ENCODE data around the gene FALEC. TPM values are rescaled to one million over a fixed set of nuclear protein-coding genes. Genes with fewer than 3 reads are reported as not detected.

FALEC gene
- total RNA-seq, 2 donors from 2014 or later = not detected

DNA sequence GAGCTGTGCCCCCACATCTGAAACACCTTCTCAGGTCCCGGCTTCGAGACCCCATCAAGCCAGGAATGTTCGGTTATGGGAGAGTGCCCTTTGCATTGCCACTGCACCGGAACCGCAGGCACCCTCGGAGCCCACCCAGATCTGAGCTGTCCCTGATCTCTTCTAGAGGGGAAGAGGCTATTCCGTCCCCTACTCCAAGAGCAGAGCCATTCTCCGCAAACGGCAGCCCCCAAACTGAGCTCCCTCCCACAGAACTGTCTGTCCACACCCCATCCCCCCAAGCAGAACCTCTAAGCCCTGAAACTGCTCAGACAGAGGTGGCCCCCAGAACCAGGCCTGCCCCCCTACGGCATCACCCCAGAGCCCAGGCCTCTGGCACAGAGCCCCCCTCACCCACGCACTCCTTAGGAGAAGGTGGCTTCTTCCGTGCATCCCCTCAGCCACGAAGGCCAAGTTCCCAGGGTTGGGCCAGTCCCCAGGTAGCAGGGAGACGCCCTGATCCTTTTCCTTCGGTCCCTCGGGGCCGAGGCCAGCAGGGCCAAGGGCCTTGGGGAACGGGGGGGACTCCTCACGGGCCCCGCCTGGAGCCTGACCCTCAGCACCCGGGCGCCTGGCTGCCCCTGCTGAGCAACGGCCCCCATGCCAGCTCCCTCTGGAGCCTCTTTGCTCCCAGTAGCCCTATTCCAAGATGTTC lies 38.0 kb downstream of the FALEC start:
- peak; percentile 26 for DNase-seq
- ATAC-seq = no peak
- intact Hi-C loops (cut with DNase I) = no loop called here

DNA sequence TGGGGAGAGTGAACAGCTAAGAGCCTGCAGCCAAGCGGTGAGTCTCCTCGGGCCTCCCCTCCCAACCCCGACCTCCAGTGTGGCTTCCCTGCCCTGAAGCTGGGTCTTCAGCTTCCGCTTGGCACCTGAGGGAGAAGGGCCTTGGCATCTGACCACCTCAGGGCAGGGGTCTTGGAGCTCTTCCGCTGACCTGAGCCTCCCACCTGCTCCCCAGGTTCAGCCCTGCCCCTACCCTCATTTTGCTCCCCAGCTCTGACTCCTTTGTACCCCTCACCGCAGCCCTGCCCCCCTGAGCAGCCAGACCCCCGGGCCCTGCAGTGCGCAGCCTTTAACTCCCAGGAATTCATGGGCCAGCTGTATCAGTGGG lies 38.5 kb downstream of the FALEC start:
- intact Hi-C loops (cut with DNase I) = no loop called here
- no peak for ATAC-seq
- peak; percentile 29 for DNase-seq

DNA sequence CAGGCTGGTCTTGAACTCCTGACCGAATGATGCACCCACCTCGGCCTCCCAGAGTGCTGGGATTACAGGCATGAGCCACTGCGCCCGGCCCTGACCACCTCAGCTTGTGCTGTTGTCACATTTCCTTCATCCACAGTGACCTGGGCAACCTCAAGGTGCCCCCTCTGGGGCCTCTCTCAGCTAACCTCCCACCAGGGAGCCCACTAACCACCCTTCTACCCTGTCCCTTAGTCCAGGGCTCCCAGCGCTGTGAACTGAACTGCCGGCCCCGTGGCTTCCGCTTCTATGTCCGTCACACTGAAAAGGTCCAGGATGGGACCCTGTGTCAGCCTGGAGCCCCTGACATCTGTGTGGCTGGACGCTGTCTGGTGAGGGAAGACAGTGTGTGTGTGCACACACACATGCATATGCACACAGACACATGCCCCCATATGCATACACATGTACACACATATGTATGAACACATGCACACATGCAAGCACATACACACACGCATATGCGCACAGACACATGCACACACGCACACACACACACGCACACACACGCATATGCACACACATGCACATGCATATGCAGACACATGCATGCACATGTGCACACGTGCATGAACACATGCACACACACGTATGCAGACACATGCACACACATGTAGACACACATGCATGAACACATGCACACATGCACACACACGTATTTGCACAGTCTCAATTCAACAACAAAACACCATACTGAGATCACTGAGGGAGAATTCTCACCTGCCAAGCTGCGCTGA lies 39.8 kb downstream of the FALEC start:
- intact Hi-C loops (cut with DNase I) = no loop called here
- ATAC-seq = no peak

DNA sequence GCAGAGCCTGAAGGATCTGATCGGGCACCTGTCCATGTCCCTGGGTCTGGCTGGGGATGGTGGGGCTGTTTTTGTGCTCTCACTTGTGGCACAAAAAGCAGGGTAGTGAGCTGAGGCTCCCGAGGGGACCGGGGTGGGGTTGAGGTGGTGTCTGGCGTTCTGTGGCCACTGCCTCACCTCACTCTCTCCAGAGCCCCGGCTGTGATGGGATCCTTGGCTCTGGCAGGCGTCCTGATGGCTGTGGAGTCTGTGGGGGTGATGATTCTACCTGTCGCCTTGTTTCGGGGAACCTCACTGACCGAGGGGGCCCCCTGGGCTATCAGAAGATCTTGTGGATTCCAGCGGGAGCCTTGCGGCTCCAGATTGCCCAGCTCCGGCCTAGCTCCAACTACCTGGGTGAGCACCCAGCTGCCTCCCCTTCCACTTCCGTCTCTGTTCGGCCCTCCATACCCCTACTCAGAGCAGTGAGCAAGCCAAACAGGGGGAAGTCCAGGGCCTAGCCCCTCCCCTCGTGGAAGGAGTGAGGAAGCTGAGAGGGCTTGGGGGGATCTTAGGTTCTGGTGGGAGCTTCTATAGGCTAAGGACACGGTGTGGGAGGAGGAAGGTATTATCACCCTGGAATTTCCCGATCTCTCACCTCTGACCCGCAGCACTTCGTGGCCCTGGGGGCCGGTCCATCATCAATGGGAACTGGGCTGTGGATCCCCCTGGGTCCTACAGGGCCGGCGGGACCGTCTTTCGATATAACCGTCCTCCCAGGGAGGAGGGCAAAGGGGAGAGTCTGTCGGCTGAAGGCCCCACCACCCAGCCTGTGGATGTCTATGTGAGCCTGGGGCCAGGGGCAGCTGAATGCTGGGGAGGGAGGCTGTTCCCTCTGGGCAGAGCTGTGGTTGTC lies 40.7 kb downstream of the FALEC start:
- DNase-seq = peak; percentile 23
- no peak for ATAC-seq
- intact Hi-C loops (cut with DNase I) = no loop called here

More for the DNA sequence above, 39.8 kb downstream of the FALEC start:
- peak; percentile 22 for DNase-seq

DNA sequence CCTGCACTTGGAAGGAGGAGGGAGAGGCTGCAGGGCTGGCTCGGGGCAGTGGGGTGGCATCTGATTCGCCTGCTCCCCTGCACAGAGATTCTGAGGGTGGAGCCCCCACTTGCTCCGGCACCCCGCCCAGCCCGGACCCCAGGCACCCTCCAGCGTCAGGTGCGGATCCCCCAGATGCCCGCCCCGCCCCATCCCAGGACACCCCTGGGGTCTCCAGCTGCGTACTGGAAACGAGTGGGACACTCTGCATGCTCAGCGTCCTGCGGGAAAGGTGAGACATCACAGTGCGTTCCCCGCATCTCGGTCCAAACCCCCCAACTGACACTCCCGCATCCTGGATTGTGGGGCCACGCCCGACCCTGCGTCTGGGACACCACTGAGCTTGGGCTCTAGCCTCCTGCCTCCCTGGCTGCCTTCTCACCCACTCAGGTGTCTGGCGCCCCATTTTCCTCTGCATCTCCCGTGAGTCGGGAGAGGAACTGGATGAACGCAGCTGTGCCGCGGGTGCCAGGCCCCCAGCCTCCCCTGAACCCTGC lies 41.6 kb downstream of the FALEC start:
- no peak for ATAC-seq
- intact Hi-C loops (cut with DNase I) = no loop called here
- DNase-seq = peak; percentile 26

DNA sequence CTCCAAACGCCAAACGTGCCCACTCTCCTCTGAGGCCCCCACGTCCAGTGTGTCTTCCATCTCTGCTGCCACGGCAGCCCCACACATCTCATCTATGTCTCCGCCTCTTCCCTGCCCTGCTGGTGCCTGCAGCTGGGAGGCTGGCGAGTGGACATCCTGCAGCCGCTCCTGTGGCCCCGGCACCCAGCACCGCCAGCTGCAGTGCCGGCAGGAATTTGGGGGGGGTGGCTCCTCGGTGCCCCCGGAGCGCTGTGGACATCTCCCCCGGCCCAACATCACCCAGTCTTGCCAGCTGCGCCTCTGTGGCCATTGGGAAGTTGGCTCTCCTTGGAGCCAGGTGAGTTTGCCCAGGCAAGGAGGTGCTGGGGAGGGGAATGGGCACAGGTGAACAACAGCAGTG lies 42.3 kb downstream of the FALEC start:
- peak; percentile 21 for DNase-seq
- intact Hi-C loops (cut with DNase I) = no loop called here
- ATAC-seq = no peak

DNA sequence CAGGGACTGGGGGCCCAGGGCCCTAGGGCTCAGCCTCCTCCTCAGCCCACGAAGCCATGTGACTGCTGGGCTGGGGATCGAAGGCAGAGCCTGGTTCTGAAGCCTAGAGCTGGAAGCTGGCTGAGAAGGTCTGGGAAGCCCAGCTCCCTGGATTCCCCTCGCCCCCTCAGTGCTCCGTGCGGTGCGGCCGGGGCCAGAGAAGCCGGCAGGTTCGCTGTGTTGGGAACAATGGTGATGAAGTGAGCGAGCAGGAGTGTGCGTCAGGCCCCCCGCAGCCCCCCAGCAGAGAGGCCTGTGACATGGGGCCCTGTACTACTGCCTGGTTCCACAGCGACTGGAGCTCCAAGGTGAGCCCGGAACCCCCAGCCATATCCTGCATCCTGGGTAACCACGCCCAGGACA lies 42.8 kb downstream of the FALEC start:
- DNase-seq (peak; percentile 24), ATAC-seq (no peak)
- intact Hi-C loops (cut with DNase I) = no loop called here

DNA sequence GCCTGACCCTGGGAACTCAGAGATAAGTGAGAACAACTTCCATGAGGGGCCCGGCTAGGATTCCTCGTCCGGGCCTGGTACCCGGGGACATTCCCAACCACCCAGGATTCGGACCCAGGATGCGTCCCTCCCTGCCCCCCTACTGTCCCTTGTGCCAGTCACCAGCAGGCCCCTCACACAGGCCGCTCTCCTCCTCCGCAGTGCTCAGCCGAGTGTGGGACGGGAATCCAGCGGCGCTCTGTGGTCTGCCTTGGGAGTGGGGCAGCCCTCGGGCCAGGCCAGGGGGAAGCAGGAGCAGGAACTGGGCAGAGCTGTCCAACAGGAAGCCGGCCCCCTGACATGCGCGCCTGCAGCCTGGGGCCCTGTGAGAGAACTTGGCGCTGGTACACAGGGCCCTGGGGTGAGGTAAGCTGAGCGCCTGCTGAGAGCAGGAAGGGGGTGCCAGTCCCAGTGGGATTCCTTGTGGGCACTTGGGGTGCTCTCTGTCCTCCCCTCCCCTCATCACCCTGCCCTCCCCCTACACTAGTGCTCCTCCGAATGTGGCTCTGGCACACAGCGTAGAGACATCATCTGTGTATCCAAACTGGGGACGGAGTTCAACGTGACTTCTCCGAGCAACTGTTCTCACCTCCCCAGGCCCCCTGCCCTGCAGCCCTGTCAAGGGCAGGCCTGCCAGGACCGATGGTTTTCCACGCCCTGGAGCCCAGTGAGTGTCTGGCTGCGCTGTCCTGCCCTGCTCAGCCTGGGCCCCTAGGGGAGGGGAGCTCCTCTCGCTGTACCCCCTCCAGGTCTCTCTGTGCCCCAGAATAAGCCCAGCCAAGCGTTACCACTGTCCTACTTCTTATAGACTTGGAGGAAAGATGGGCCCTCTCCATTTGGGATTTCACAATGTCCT lies 43.5 kb downstream of the FALEC start:
- intact Hi-C loops (cut with DNase I) = no loop called here
- peak; percentile 86 for DNase-seq
- ATAC-seq = peak; percentile 0 to 3

DNA sequence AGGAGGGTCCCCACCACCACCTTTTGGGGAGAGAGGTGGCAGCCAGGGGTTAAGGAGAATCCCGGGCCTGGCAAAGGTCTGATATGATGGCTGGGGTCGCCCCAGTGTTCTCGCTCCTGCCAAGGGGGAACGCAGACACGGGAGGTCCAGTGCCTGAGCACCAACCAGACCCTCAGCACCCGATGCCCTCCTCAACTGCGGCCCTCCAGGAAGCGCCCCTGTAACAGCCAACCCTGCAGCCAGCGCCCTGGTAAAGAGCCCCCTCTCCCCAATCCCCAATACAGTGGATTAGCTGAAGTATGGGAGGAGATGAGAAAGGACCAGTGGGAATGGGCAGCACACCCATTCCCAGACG lies 44.1 kb downstream of the FALEC start:
- ATAC-seq (no peak), DNase-seq (no peak)
- intact Hi-C loops (cut with DNase I) = loop anchor here (2.0 to 10.0 kb wide), 2 partner anchors 63 to 255 kb away; no protein-coding TSS in a partner anchor

DNA sequence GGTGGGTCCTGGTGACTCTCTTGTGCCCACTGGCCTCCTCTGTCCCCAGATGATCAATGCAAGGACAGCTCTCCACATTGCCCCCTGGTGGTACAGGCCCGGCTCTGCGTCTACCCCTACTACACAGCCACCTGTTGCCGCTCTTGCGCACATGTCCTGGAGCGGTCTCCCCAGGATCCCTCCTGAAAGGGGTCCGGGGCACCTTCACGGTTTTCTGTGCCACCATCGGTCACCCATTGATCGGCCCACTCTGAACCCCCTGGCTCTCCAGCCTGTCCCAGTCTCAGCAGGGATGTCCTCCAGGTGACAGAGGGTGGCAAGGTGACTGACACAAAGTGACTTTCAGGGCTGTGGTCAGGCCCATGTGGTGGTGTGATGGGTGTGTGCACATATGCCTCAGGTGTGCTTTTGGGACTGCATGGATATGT lies 44.5 kb downstream of the FALEC start:
- intact Hi-C loops (cut with DNase I) = loop anchor here (2.0 to 10.0 kb wide), 2 partner anchors 63 to 255 kb away; no protein-coding TSS in a partner anchor
- ATAC-seq (peak; percentile 9 to 19), DNase-seq (peak; percentile 81)

DNA sequence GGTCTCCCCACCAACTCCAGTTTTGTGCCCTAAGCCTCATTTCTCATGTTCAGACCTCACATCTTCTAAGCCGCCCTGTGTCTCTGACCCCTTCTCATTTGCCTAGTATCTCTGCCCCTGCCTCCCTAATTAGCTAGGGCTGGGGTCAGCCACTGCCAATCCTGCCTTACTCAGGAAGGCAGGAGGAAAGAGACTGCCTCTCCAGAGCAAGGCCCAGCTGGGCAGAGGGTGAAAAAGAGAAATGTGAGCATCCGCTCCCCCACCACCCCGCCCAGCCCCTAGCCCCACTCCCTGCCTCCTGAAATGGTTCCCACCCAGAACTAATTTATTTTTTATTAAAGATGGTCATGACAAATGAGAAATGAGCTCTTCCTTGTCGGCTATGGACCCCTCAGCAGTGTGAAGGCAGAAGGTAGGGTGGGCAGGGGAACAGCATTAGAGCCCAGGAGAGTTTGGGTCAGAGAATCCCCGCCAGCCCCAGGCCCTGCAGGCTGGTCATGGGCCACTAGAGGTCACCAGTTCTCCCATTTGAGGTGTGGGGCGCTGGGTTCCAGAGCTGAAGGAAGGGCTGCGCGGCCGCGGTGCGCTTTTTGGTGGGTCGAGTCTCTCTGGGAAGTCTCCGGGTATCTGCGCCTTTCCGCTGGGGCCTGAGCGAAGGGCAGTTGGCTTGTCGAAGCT lies 45.2 kb downstream of the FALEC start:
- peak; percentile 51 to 55 for ATAC-seq
- DNase-seq = peak; percentile 91
- intact Hi-C loops (cut with DNase I) = loop anchor here (1.0 to 10.0 kb wide), 3 partner anchors 19 to 254 kb away; partner anchors contain the start of gene MCL1 (in 1 of the 2)

DNA sequence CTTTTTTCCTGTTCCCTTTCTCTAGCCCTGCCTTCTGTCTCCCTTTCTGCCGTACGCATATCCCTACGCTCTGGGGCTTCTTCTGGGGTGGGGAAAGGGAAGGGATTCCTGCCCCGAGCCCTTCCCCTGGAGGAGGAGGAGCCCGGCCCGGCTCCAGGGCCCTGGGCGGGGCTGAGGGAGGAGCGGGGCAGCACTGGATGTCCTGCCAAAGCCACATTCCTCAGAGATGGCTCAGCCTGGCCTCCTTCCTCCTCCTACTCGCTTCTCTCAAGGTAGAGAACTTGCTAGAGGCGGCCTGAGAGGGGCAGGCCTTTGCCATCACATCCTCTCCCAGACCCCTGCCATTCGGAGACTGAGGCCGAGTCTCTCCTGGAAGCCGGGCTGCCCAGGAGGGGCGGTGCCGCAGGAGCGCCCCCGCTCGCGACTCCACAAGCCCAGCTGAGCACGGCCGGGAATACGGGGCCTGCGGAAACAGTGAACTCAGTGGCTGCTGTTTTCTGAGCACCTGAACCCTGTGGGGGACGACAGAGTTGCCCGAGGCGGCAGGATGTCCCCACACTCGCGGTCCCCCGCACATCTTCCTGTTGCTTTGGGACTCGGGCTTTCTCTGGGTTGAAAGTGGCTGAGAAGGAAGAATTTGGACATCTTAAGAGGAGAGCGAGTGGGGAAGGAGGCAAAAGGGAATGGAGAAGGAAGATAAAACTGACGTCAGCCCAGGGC lies 45.9 kb downstream of the FALEC start:
- intact Hi-C loops (cut with DNase I) = loop anchor here (1.0 to 10.0 kb wide), 3 partner anchors 18 to 253 kb away; partner anchors contain the start of gene MCL1 (in 1 of the 2)
- DNase-seq = peak; percentile 94
- peak; percentile 89 for ATAC-seq

DNA sequence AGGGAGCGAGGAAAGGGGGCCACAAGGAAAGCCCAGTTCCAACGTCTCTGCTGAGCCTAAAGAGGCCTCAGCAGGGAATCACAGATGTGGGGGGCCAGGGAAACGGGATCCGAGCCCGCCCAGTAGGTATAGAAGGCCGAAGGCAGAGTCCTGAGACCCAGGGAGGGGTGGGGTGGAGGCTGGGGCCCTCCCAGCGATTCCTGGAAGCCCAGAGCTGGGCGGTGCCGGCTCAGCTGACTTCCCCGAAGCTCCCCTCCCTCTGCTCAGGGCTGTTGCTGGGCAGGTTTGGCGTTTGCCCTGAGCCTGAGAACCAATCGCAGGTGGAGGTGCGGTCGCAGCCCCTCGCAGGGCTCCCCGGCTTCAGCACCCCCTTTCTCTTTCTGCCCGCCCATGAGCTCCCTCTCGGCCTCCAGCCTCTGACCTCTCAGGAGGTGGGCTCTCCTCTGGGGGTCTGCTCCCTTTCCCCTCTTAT lies 46.5 kb downstream of the FALEC start:
- peak; percentile 84 for ATAC-seq
- peak; percentile 96 for DNase-seq
- intact Hi-C loops (cut with DNase I) = loop anchor here (1.0 to 10.0 kb wide), 3 partner anchors 17 to 253 kb away; partner anchors contain the start of gene MCL1 (in 1 of the 2)

DNA sequence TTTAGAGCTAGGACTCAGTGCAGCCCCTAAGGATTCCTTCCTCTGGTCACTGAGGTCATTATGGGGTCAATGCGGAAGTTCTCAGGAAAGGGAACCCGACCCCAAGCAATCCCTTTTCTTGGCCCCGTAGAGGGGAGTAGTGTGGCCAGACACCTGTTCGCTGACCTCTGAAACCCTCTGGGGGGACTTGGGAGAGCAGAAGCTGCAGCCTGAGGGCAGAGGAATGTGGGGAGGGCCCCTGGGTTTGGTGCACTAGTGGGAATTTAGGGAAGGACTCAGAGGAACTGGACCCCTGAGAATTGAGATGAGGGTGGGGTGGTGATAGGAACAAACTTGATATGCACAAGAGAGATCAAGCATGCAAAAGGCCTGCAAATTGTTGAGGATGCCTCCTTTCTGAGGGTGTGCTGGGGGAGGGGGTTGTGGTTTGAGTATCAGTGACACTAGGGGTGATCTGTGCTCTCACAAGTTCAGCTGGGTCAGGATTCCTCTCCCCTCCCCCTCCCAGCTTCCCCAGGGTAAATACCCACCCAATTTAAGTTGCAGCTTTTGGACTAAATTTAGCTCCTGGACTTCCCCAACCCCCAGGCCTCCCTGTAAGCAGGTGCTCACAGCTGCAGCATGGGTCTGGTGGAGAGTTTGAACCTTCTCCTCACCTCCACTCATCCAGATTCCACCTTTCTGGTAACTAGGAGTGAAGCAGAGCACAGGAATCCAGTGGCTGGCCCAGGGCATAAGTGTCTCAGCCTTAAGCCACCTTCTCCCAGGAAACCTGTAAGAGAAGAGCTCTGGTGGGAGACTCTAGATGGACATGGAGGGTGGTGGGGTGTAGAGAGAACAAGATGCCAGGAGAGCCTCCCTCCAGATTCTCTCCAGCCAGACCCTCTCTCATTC lies 47.1 kb downstream of the FALEC start:
- intact Hi-C loops (cut with DNase I) = loop anchor here in 1 of 2 donors (10.0 kb wide), 1 partner anchor 252 kb away; no protein-coding TSS in a partner anchor
- ATAC-seq (no peak), DNase-seq (no peak)

DNA sequence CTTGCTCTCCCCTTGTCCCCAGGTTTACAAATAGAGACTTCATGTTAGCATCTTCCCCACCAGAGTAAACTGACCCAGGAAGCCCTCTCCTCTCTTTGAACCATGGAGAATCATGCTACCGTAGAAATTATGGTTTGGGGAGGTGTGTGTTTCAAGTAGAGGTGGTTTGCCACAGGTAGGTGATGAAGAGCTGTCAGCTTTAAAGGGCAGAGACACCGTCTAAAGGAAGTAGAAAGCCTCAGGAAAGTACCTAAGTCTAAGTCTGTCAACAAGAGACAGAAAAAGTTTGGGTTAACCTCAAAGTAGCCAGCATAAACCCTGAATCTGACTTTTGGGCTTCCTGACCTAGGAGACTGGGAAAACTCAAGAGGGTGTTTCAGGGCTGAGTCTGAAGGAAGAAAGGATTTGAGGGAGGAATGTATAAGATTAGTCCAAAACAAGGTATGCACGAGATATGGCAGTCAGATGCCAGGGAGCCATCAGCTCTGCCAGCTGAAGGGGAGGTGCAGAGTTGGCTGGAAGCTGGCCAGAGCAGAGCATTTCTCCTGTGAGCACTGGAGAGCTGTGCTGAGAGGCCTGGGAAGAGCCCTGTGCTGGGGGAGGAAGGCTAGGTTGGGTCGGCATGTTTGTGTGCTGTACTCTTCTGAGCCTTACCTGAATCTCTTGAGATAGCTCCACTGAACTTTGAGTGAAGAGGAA lies 47.9 kb downstream of the FALEC start:
- intact Hi-C loops (cut with DNase I) = loop anchor here in 1 of 2 donors (10.0 kb wide), 1 partner anchor 251 kb away; no protein-coding TSS in a partner anchor
- DNase-seq = peak; percentile 74
- no peak for ATAC-seq

All from left cardiac atrium (tissue), 4 donors.